SK-N-SH (cell line): ENCODE results near the gene CPPED1. TPM values are rescaled to one million over a fixed set of nuclear protein-coding genes. Genes with fewer than 3 reads are reported as not detected.

Experiments used
- CTCF ChIA-PET: fragments of 300-600, 350-600 bp; formaldehyde crosslinking; extraction: SDS; loops from one replicate; lab custom pipeline; 2021; lab: Yijun Ruan, JAX
- POLR2A ChIA-PET: fragments of 350-600 bp; sonication (Branson Sonifier 250); formaldehyde crosslinking; extraction: SDS; loops from one replicate; lab custom pipeline; 2020; ENCODE audit warnings: antibody characterized with exemption, inconsistent platforms; lab: Yijun Ruan, JAX
- DNase-seq: peaks from one replicate; pipeline ENCODE4 v3.0.0; 2012
- H2AFZ ChIP-seq: fragments of 200-600 bp; sonication (generic); 2 replicates; pipeline ENCODE4 v1.8.1; 2016; ENCODE audit warnings: antibody characterized with exemption, mild to moderate bottlenecking, low read depth
- H3F3A ChIP-seq: fragments of 200-600 bp; sonication (generic); replicated peaks from 2 replicates; pipeline ENCODE3; 2016; ENCODE audit warnings: antibody characterized with exemption, mild to moderate bottlenecking; ENCODE audit not compliant: insufficient read depth
- H3K27ac ChIP-seq, 2 experiments: fragments of 200-500 bp in 1 of 2; fragments of 200-600 bp in 1 of 2; sonication (Bioruptor generic) in 1 of 2; sonication (generic), shearing (Covaris generic) in 1 of 2; 2 replicates each; pipeline versions ENCODE4 v1.5.1 to v1.6.1; 2014 to 2016; ENCODE audit warnings: low read depth in 2 of 2, inconsistent platforms in 1 of 2, low read length in 1 of 2, mild to moderate bottlenecking in 1 of 2, mixed read lengths in 1 of 2
- H3K27me3 ChIP-seq: fragments of 200-600 bp; sonication (generic), shearing (Covaris generic); 2 replicates; pipeline ENCODE4 v1.6.1; 2016; ENCODE audit warnings: mixed run types; ENCODE audit not compliant: insufficient read depth
- H3K36me3 ChIP-seq, 2 experiments: fragments of 200-500 bp in 1 of 2; fragments of 200-600 bp in 1 of 2; sonication (Bioruptor generic) in 1 of 2; sonication (generic) in 1 of 2; replicated peaks in 1 of 2; 2 replicates each; pipeline versions ENCODE3 to v1.5.1; 2014 to 2016; ENCODE audit warnings: low read length in 1 of 2, mild to moderate bottlenecking in 1 of 2; ENCODE audit not compliant: insufficient read depth in 2 of 2, control insufficient read depth in 1 of 2
- H3K4me1 ChIP-seq, 2 experiments: fragments of 200-500 bp in 1 of 2; fragments of 200-600 bp in 1 of 2; sonication (Bioruptor generic) in 1 of 2; sonication (generic), shearing (Covaris generic) in 1 of 2; 2 replicates each; pipeline versions ENCODE4 v1.5.1 to v1.6.1; 2014 to 2016; ENCODE audit warnings: low read depth in 1 of 2, low read length in 1 of 2, mixed run types in 1 of 2; ENCODE audit not compliant: insufficient read depth in 2 of 2, control insufficient read depth in 1 of 2
- H3K4me2 ChIP-seq: fragments of 200-600 bp; sonication (generic), shearing (Covaris generic); 2 replicates; pipeline ENCODE4 v1.6.1; 2017; ENCODE audit warnings: mixed run types
- H3K4me3 ChIP-seq, 2 experiments: fragments of 200-500 bp in 1 of 2; fragments of 200-600 bp in 1 of 2; sonication (Bioruptor generic) in 1 of 2; sonication (generic), shearing (Covaris generic) in 1 of 2; 2 replicates each; pipeline versions ENCODE4 v1.5.1 to v1.8.1; 2014 to 2016; ENCODE audit warnings: low read depth in 2 of 2, inconsistent platforms in 1 of 2, low read length in 1 of 2, mild to moderate bottlenecking in 1 of 2, mixed read lengths in 1 of 2, moderate library complexity in 1 of 2
- H3K79me2 ChIP-seq: fragments of 200-600 bp; sonication (generic); 2 replicates; pipeline ENCODE4 v1.8.1; 2017; ENCODE audit warnings: mild to moderate bottlenecking; ENCODE audit not compliant: insufficient read depth
- H3K9ac ChIP-seq: fragments of 200-600 bp; sonication (generic); 2 replicates; pipeline ENCODE4 v1.6.1; 2017; ENCODE audit warnings: mixed run types
- H3K9me2 ChIP-seq: fragments of 200-600 bp; sonication (generic); 2 replicates; pipeline ENCODE4 v1.6.1; 2017; ENCODE audit warnings: mixed run types
- H3K9me3 ChIP-seq: fragments of 200-600 bp; sonication (generic); 2 replicates; pipeline ENCODE4 v1.6.1; 2017; ENCODE audit warnings: mixed run types, mild to moderate bottlenecking, moderate library complexity
- H4K20me1 ChIP-seq: fragments of 200-600 bp; sonication (generic); 2 replicates; pipeline ENCODE4 v1.6.1; 2017; ENCODE audit warnings: mild to moderate bottlenecking, mixed run types; ENCODE audit not compliant: insufficient read depth
- CHD2 ChIP-seq: fragments of 150-350 bp; IDR thresholded peaks from 2 replicates; pipeline ENCODE4 v1.6.1; 2018; ENCODE audit warnings: low read length; ENCODE audit not compliant: partially characterized antibody
- ELF1 ChIP-seq: IDR thresholded peaks from 2 replicates; pipeline ENCODE4 v1.4.0; 2012
- EZH2phosphoT487 ChIP-seq: fragments of 200-600 bp; sonication (generic); IDR thresholded peaks from 2 replicates; pipeline ENCODE4 v1.6.1; 2017; ENCODE audit warnings: low read depth, mixed run types, mild to moderate bottlenecking, antibody characterized with exemption, moderate library complexity, borderline replicate concordance
- FOXJ3 ChIP-seq: sonication (generic); formaldehyde crosslinking; IDR thresholded peaks from 2 replicates; pipeline ENCODE4 v1.5.1; 2020; ENCODE audit warnings: mild to moderate bottlenecking, missing genetic modification reagents
- GABPA ChIP-seq: IDR thresholded peaks from 2 replicates; pipeline ENCODE4 v1.4.0; 2012; ENCODE audit warnings: low read depth, mild to moderate bottlenecking
- GATA2 ChIP-seq: sonication (generic); formaldehyde crosslinking; IDR thresholded peaks from 2 replicates; pipeline ENCODE4 v1.5.0; 2020; ENCODE audit warnings: mild to moderate bottlenecking, missing genetic modification reagents
- JUND ChIP-seq: IDR thresholded peaks from 2 replicates; pipeline ENCODE4 v1.4.0; 2012
- MEF2A ChIP-seq: IDR thresholded peaks from 2 replicates; pipeline ENCODE4 v1.4.0; 2012; ENCODE audit warnings: low read depth, borderline replicate concordance
- NRF1 ChIP-seq: IDR thresholded peaks from 2 replicates; pipeline ENCODE4 v1.6.1; 2012; ENCODE audit warnings: low read depth, mild to moderate bottlenecking, low read length
- PBX3 ChIP-seq: IDR thresholded peaks from 2 replicates; pipeline ENCODE4; 2012
- RAD21 ChIP-seq: IDR thresholded peaks from 2 replicates; pipeline ENCODE4 v1.6.1; 2012; ENCODE audit warnings: mild to moderate bottlenecking, low read length
- REST ChIP-seq: IDR thresholded peaks from 2 replicates; pipeline ENCODE4 v1.6.1; 2012; ENCODE audit warnings: mild to moderate bottlenecking, low read depth, low read length, moderate library complexity
- RFX5 ChIP-seq: IDR thresholded peaks from 2 replicates; pipeline ENCODE4 v1.6.1; 2012; ENCODE audit warnings: mild to moderate bottlenecking, improper control_type of control experiment, low read length
- SMC3 ChIP-seq: IDR thresholded peaks from 2 replicates; pipeline ENCODE4 v1.6.1; 2012; ENCODE audit warnings: low read depth, low read length, improper control_type of control experiment
- TEAD4 ChIP-seq: IDR thresholded peaks from 2 replicates; pipeline ENCODE4 v1.4.0; 2012; ENCODE audit warnings: mild to moderate bottlenecking, borderline replicate concordance; ENCODE audit not compliant: insufficient read depth
- USF2 ChIP-seq: fragments of 150-350 bp; IDR thresholded peaks from 2 replicates; pipeline ENCODE4 v1.6.1; 2017; ENCODE audit warnings: antibody characterized with exemption, low read length, low read depth, borderline replicate concordance
- YY1 ChIP-seq: IDR thresholded peaks from 2 replicates; pipeline ENCODE4 v1.4.0; 2012; ENCODE audit warnings: low read depth, mild to moderate bottlenecking
- WGBS: methylation state at CpG from one replicate; pipeline ENCODE4 v1.1.6; 2017; ENCODE audit warnings: low lambda C conversion rate; 5-methylcytosine and 5-hydroxymethylcytosine counted together
- polyA plus RNA-seq, 3 experiments: library from polyadenylated mRNA; depleted of rRNA; stranded (reverse); fragments of >200 nt; gene quantifications; 2 replicates each; pipeline ENCODE4 v1.2.3, GENCODE V29; 2012
- TF ChIP-seq, protein P1 (sequence below): IDR thresholded peaks from 2 replicates; pipeline ENCODE4 v1.4.0; 2012; ENCODE audit warnings: low read depth, borderline replicate concordance
- TF ChIP-seq, protein P2 (sequence below): IDR thresholded peaks from 2 replicates; pipeline ENCODE4 v1.4.0; 2012; ENCODE audit warnings: low read depth, borderline replicate concordance
- TF ChIP-seq, protein P3 (sequence below): fragments of 150-350 bp; IDR thresholded peaks from 2 replicates; pipeline ENCODE4 v1.6.1; 2016; ENCODE audit warnings: mild to moderate bottlenecking, low read depth, low read length

The CPPED1 gene
- polyA plus RNA-seq, 1 of the 3 experiments (the other 2 are of a cell fraction) = 11.9 TPM

DNA sequence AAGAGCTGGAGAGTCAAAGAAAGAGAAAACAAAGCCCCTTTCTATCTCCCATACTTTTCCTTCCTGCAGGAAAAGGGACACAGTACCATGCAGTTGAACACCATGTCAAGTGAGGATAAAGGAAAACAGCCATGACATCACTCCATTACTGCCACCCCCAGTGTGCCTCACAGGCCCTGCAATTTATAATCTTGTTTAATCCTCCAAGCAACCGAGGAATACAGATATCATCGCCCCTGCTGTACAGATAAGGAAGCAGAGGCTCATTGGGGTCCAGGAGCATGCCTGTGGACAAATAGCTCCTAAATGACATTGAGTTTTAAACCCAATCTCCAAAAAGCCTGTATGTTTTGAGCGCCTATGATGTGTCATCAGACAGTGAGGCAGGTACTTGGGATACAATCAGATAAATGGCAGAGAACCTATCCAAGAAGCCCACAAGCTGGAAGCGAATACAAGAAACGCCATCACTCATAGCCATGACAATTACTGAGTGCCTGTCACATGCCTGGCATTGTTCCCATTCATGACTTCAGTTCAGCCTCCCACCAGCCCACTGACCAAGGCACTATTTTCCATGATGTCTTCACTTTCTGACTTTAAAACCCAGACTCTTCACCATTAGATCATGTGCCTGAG is 45.5 kb downstream of the CPPED1 start:
- Histone ChIP-seq H3K79me2 (peaks cover 3% of the 10 kb centered on the region; the same call in 1 of the 2 replicates), H3K9ac (no peak overlapping the region), H3K4me1 (peaks cover 0 to 41% of the 10 kb centered on the region in 2 experiments; a peak in 2 of 4 replicates), H2AFZ (no peak overlapping the region), H3K9me2 (no peaks in the 10 kb centered on the region), H3K27me3 (no peaks in the 10 kb centered on the region), H3F3A (no peaks in the 10 kb centered on the region), H3K9me3 (no peaks in the 10 kb centered on the region), H4K20me1 (no peaks in the 10 kb centered on the region), H3K4me2 (no peak overlapping the region), H3K36me3 (peaks cover 0 to 5% of the 10 kb centered on the region in 2 experiments), H3K4me3 (no peak overlapping the region), H3K27ac (peak overlapping the region; percentile 25 to 93; a peak in 3 of 4 replicates)
- WGBS = 34% methylated on average over 5 of the region's 5 CpGs
- peak; percentile 72 for DNase-seq
- POLR2A ChIA-PET = interaction anchor here (0.6 to 1.0 kb wide), 3 partner anchors 30 to 554 kb away, joined by 3 to 6 read pairs (median 5); partner anchors contain the start of gene CPPED1
- CTCF ChIA-PET = interaction anchor here (1.0 to 1.2 kb wide), 2 partner anchors 9 to 185 kb away, joined by 4 read pairs; no protein-coding TSS in a partner anchor
- TF ChIP-seq RAD21 (peak; percentile 42), REST (no peak), NRF1 (no peak), PBX3 (peak; percentile 60), GABPA (no peak), GATA2 (CRISPR knock-in tag) (peak; percentile 100), TEAD4 (peak; percentile 26; the same call in 1 of the 2 replicates), JUND (no peak), RFX5 (0 out of 2 replicates have a peak, but pooled peaks have one; percentile 8), EZH2phosphoT487 (no peak), USF2 (no peak), FOXJ3 (CRISPR knock-in tag) (peak; percentile 81; the same call in 1 of the 2 replicates), ELF1 (no peak), CHD2 (peak; percentile 90), SMC3 (no peak), YY1 (no peak), MEF2A (no peak)
- TF ChIP-seq, protein P1, sequence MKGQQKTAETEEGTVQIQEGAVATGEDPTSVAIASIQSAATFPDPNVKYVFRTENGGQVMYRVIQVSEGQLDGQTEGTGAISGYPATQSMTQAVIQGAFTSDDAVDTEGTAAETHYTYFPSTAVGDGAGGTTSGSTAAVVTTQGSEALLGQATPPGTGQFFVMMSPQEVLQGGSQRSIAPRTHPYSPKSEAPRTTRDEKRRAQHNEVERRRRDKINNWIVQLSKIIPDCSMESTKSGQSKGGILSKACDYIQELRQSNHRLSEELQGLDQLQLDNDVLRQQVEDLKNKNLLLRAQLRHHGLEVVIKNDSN = no peak
- TF ChIP-seq, protein P2, sequence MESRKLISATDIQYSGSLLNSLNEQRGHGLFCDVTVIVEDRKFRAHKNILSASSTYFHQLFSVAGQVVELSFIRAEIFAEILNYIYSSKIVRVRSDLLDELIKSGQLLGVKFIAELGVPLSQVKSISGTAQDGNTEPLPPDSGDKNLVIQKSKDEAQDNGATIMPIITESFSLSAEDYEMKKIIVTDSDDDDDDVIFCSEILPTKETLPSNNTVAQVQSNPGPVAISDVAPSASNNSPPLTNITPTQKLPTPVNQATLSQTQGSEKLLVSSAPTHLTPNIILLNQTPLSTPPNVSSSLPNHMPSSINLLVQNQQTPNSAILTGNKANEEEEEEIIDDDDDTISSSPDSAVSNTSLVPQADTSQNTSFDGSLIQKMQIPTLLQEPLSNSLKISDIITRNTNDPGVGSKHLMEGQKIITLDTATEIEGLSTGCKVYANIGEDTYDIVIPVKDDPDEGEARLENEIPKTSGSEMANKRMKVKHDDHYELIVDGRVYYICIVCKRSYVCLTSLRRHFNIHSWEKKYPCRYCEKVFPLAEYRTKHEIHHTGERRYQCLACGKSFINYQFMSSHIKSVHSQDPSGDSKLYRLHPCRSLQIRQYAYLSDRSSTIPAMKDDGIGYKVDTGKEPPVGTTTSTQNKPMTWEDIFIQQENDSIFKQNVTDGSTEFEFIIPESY = no peak
- TF ChIP-seq, protein P3, sequence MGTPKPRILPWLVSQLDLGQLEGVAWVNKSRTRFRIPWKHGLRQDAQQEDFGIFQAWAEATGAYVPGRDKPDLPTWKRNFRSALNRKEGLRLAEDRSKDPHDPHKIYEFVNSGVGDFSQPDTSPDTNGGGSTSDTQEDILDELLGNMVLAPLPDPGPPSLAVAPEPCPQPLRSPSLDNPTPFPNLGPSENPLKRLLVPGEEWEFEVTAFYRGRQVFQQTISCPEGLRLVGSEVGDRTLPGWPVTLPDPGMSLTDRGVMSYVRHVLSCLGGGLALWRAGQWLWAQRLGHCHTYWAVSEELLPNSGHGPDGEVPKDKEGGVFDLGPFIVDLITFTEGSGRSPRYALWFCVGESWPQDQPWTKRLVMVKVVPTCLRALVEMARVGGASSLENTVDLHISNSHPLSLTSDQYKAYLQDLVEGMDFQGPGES = no peak
